Neural progenitor cell (in vitro differentiated cells): ENCODE data around the gene NELFB. TPM values are rescaled to one million over a fixed set of nuclear protein-coding genes. Genes with fewer than 3 reads are reported as not detected.

Experiments
- DNase-seq: peaks from one replicate; pipeline ENCODE4 v3.0.0-alpha.2; 2016; ENCODE audit warnings: low spot score
- H2AFZ ChIP-seq: fragments of 200-600 bp; sonication (generic); replicated peaks from 2 replicates; pipeline ENCODE4 v1.6.1; 2016; ENCODE audit warnings: antibody characterized with exemption
- H3F3A ChIP-seq: fragments of 200-600 bp; sonication (generic); 2 replicates; pipeline ENCODE4 v1.6.1; 2016; ENCODE audit warnings: antibody characterized with exemption, low read depth
- H3K27ac ChIP-seq: fragments of 200-600 bp; sonication (generic); 2 replicates; pipeline ENCODE4 v1.5.1; 2016; ENCODE audit warnings: mild to moderate bottlenecking
- H3K27me3 ChIP-seq: fragments of 200-600 bp; sonication (generic); 2 replicates; pipeline ENCODE4 v1.6.1; 2016; ENCODE audit warnings: mild to moderate bottlenecking, moderate library complexity
- H3K36me3 ChIP-seq: fragments of 200-600 bp; sonication (generic); 2 replicates; pipeline ENCODE4 v1.5.1; 2016
- H3K4me1 ChIP-seq: fragments of 200-600 bp; sonication (generic); 2 replicates; pipeline ENCODE4 v1.6.1; 2016; ENCODE audit warnings: mixed run types
- H3K4me2 ChIP-seq: fragments of 200-600 bp; sonication (generic); 2 replicates; pipeline ENCODE4 v1.6.1; 2016
- H3K4me3 ChIP-seq: fragments of 200-600 bp; sonication (generic); 2 replicates; pipeline ENCODE4 v1.5.1; 2016
- H3K79me2 ChIP-seq: fragments of 200-600 bp; sonication (generic); 2 replicates; pipeline ENCODE4 v1.6.1; 2016; ENCODE audit warnings: low read depth
- H3K9ac ChIP-seq: fragments of 200-600 bp; sonication (generic); 2 replicates; pipeline ENCODE4 v1.6.1; 2016
- H3K9me3 ChIP-seq: fragments of 200-600 bp; sonication (generic); 2 replicates; pipeline ENCODE4 v1.5.1; 2016; ENCODE audit warnings: low read depth
- H4K20me1 ChIP-seq: fragments of 200-600 bp; sonication (generic); 2 replicates; pipeline ENCODE4 v1.6.1; 2016; ENCODE audit warnings: low read depth
- H3K27ac Mint-ChIP-seq: 3 replicates; pipeline ENCODE4 v1.8.0; 2021; ENCODE audit warnings: mixed read lengths
- H3K27me3 Mint-ChIP-seq: 2 replicates; pipeline ENCODE4 v1.8.0; 2022; ENCODE audit warnings: low read depth, mild to moderate bottlenecking, inconsistent platforms, moderate library complexity, mixed read lengths; ENCODE audit not compliant: insufficient read depth
- H3K36me3 Mint-ChIP-seq: 3 replicates; pipeline ENCODE4 v1.8.0; 2021; ENCODE audit warnings: mixed read lengths
- H3K4me1 Mint-ChIP-seq: 3 replicates; pipeline ENCODE4 v1.8.0; 2021; ENCODE audit warnings: mixed read lengths
- H3K4me3 Mint-ChIP-seq: 3 replicates; pipeline ENCODE4 v1.8.0; 2021; ENCODE audit warnings: mild to moderate bottlenecking, moderate library complexity, mixed read lengths
- H3K9me3 Mint-ChIP-seq: 3 replicates; pipeline ENCODE4 v1.8.0; 2020; ENCODE audit warnings: mixed read lengths
- CTCF ChIP-seq: fragments of 200-600 bp; sonication (generic); IDR thresholded peaks from 2 replicates; pipeline ENCODE4 v1.5.1; 2017; ENCODE audit warnings: antibody characterized with exemption, mild to moderate bottlenecking
- EZH2 ChIP-seq: fragments of 200-600 bp; sonication (generic); IDR thresholded peaks from 2 replicates; pipeline ENCODE4 v1.6.1; 2017; ENCODE audit warnings: antibody characterized with exemption, mild to moderate bottlenecking, moderate library complexity
- EZH2phosphoT487 ChIP-seq: fragments of 200-600 bp; sonication (generic); IDR thresholded peaks from 2 replicates; pipeline ENCODE4 v1.6.1; 2017; ENCODE audit warnings: antibody characterized with exemption
- total RNA-seq: library from RNA; depleted of rRNA; stranded (reverse); fragments of >200 nt; gene quantifications from 2 replicates; pipeline ENCODE4 v1.2.3, GENCODE V29; 2015; ENCODE audit warnings: low replicate concordance

The NELFB gene
- total RNA-seq, 1 donor from 2014 or later: 35.2 TPM

- Histone ChIP-seq H3K4me2 (no peak overlapping the region), H4K20me1 (no peaks in the 10 kb centered on the region), H3F3A (peaks cover 3% of the 10 kb centered on the region), H3K4me1 (no peaks in the 10 kb centered on the region), H3K4me3 (no peak overlapping the region), H3K36me3 (no peaks in the 10 kb centered on the region), H3K27ac (no peak overlapping the region), H2AFZ (no peak overlapping the region), H3K79me2 (no peaks in the 10 kb centered on the region), H3K27me3 (no peaks in the 10 kb centered on the region), H3K9me3 (no peaks in the 10 kb centered on the region), H3K9ac (no peak overlapping the region)
- no peak for DNase-seq
- no peaks in the 10 kb centered on the region for H3K27me3 Mint-ChIP-seq
- H3K4me3 Mint-ChIP-seq: no peak overlapping the region
- no peaks in the 10 kb centered on the region for H3K9me3 Mint-ChIP-seq
- no peak for TF ChIP-seq CTCF
- TF ChIP-seq EZH2phosphoT487: no peak
- TF ChIP-seq EZH2: no peak
- peaks cover under 1% of the 10 kb centered on the region for H3K4me1 Mint-ChIP-seq
- H3K36me3 Mint-ChIP-seq: peaks cover 9% of the 10 kb centered on the region
- no peak overlapping the region for H3K27ac Mint-ChIP-seq
Observed at GRCh38 chr9:137266585-137267453, 11.7 kb downstream of the NELFB start.

GRCh38 chr9:137267933-137268355 is 12.8 kb downstream of the NELFB start:
- H3K4me1 Mint-ChIP-seq: no peaks in the 10 kb centered on the region
- TF ChIP-seq CTCF (no peak), EZH2 (no peak), EZH2phosphoT487 (no peak)
- Histone ChIP-seq H3K27ac (no peak overlapping the region), H3F3A (no peaks in the 10 kb centered on the region), H3K27me3 (no peaks in the 10 kb centered on the region), H3K79me2 (no peaks in the 10 kb centered on the region), H2AFZ (no peak overlapping the region), H4K20me1 (no peaks in the 10 kb centered on the region), H3K9ac (no peak overlapping the region), H3K9me3 (no peaks in the 10 kb centered on the region), H3K4me1 (no peaks in the 10 kb centered on the region), H3K4me3 (no peak overlapping the region), H3K4me2 (no peak overlapping the region), H3K36me3 (no peaks in the 10 kb centered on the region)
- no peaks in the 10 kb centered on the region for H3K9me3 Mint-ChIP-seq
- no peak overlapping the region for H3K4me3 Mint-ChIP-seq
- DNase-seq: no peak
- H3K27ac Mint-ChIP-seq: no peak overlapping the region
- H3K27me3 Mint-ChIP-seq: no peaks in the 10 kb centered on the region
- peaks cover 8% of the 10 kb centered on the region for H3K36me3 Mint-ChIP-seq

- H3K4me2 ChIP-seq: no peak overlapping the region
- Mint-ChIP-seq H3K9me3 (no peaks in the 10 kb centered on the region), H3K36me3 (peaks cover 8% of the 10 kb centered on the region), H3K27ac (no peak overlapping the region), H3K4me3 (no peak overlapping the region), H3K27me3 (no peaks in the 10 kb centered on the region), H3K4me1 (no peaks in the 10 kb centered on the region)
- no peaks in the 10 kb centered on the region for H3K79me2 ChIP-seq
- no peaks in the 10 kb centered on the region for H3K9me3 ChIP-seq
- no peak overlapping the region for H2AFZ ChIP-seq
- no peaks in the 10 kb centered on the region for H3K27me3 ChIP-seq
- H3K4me3 ChIP-seq: no peak overlapping the region
- H3K4me1 ChIP-seq: no peaks in the 10 kb centered on the region
- no peak overlapping the region for H3K9ac ChIP-seq
- no peak overlapping the region for H3K27ac ChIP-seq
- no peak for DNase-seq
- H3K36me3 ChIP-seq: no peaks in the 10 kb centered on the region
- no peaks in the 10 kb centered on the region for H3F3A ChIP-seq
- H4K20me1 ChIP-seq: no peaks in the 10 kb centered on the region
- no peak for TF ChIP-seq EZH2phosphoT487
Observed at GRCh38 chr9:137268538-137269201, 13.5 kb downstream of the NELFB start.
